Glomerular visceral epithelial cell (primary cell): ENCODE data around the gene TTPAL.

Experiments
- DNase-seq: peaks from one replicate; pipeline ENCODE4 v3.0.0-alpha.2; 2016; ENCODE audit errors: extremely low spot score

Gene TTPAL

DNA sequence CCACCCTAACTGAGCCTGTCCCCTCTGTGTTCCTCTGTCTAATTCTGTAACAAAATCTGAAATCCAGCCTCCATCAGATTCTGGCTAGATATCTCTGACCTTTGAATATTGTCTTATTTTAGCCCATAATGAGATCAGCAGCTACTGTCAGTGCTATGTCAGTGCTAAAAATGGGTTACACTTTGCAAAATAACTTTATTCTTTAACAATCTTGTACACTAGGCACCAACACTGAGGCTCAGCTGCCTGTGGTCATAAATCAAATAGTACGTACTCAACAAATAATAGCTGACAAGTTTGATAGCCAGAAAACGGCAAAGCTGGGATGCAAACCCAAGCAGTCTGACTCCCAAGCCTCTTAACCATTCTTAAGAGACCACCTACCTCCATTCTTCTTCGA is 22.1 kb downstream of the TTPAL start:
- no peak for DNase-seq

DNA sequence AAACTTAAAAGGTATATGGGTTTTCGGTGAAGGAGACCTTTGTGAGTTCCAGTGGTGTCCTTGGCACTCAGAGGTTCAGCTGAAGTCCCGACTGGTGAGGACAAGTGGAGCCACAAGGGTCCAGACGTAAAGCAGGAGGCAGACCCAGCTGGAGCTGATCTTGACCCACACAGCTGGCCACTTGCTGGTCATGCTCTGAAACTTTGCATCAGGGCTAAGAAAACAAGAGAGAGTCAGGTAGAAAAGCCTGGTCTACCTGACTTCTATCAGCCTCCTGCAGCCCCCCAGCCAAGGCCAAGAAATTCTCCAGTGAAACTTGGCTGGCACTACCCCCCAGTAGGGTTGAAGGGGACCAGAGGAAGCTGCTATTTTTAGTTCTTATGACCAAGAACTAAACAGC is 24.5 kb downstream of the TTPAL start:
- no peak for DNase-seq

DNA sequence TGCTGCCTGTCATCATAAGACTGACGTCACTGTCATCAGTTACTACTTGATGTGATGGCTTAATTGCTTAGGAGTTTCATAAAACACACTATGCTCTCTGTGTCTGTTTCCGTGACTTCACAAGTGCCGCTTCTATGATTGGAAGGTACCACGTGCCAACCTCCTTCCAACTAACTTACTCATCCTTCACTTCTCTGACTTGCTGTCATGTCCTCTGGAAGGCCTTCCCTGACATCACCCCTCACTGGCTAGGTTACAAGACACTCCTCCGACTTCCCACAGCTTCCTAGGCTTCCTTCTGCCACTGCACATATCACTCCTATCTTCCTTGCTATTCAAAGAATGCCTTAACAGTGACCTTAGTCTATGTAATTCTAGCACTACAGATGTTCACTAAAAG is 25.8 kb downstream of the TTPAL start:
- DNase-seq = no peak

DNA sequence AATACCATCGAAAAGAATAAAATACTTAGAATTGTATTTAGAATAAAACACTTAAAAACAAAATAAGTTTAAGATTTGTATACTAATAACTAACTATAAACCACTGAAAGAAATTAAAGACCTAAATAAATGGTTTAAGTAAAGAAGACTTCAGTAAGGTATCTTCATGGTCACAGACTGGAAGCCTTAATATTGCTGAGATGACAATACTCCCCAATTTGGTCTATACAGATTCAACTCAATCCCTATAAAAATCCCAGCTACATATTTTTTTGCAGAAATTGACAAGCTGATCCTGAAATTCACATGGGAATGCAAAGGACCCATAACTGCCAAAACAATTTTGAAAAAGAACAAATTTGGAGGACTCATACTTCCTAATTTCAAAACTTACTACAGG is 27.3 kb downstream of the TTPAL start:
- no peak for DNase-seq

DNA sequence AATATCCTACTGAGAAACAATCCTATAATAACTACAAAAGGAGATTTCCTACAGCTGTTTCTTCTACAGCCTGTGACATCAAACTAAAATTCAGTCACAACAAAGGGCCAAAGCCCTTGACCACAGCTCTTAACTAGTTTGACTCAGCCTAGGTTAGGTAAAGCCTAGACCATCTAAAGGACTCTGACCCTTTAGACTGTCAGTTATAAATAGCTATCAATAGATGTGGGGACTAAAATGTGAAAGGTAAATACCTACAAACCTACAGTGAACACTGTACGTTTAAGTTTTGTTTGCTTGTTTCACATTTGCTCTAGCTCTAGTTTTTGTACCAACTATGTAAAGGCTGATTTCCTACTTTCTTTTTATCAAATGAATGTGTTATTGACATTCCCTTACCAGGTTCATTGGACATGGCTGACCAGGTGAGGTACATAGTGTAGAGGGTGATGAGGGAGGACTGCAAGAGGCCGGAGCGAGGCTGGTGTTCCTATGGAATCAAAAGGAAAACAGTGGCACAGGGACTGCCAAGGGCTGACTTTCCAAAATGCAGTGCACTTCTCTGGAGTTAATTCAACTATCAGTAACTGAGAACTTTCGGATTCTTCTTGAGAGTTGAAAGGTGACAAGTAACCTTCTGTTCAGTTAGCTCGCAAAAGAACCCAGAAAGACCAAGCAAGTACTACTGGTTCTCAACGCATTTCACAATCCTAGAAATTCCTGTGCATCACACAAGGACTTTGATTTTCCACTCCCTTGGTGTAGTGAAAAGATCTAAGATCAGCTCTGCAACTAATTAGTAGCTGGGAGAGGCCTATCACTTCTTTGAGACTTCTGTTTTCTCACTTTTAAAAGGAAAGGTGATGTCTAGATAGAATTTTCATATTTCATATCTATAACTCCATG is 29.0 kb downstream of the TTPAL start:
- no peak for DNase-seq

DNA sequence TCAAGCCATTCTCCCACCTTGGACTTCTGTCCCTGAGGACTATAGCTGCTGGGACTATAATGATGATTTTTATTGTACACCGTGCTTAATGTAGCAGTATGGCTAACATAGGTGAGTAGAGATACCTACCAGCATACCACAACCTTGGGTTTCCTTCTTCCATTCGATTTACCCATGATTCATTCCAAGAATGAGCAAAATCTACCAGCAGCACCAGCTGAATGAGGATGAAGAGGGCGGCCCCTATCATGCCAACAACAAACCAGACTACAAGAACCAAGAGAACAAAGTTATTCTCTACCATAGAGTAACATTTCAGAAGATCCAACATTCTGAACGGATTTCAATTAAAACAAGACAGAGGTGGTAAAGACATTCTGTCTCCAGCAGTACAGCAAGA is 34.1 kb downstream of the TTPAL start:
- DNase-seq = no peak

DNA sequence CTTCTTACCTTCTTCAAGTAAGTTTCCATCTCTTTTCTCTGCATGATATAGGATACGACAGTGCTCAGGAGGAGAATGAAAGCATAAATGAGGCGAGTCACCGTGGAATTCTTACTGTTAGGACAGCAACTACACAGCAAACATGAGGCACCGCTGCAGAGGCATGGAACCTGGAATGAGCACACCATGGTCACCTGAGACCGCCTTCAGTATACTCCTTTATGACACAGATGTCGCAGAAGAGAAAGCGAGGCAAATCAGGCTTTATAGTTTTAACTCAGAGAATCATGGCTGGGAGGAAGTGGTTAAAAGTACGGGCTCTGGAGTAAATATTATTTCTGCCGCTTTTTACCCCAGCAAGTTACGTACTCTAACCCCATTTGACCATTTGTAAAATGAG is 38.2 kb downstream of the TTPAL start:
- no peak for DNase-seq

DNA sequence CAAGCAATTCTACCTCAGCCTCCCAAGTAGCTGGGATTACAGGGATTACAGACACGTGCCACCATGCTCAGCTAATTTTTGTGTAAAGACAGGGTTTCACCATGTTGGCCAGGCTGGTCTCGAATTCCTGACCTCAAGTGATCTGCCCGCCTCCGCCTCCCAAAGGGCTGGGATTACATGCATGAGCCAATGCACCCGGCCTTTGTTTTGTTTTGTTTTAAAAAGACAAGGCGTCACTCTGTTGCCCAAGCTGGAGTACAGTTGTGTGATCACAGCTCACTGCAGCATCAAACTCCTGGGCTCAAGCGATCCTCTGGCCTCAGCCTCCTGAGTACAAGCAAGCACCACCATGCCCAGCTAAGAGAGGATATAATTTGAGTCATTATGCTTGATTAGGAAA is 40.8 kb downstream of the TTPAL start:
- no peak for DNase-seq

DNA sequence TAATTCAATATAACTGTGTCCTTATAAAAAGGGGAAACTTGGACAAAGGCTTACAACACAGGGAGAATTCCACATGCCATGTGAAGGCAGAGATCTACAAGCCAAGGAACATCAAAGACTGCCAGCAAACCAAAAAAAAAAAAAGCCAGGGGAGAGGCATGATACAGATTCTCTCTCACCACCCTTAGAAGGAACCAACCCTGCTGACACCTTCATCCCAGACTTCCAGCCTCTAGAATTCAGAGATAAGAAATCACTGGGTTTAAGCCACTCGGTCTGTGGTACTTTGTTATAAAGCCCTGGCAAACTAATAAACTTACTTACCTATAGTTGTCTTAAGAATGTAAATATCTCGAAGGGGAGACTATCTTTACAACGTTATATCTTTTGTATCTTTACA is 41.8 kb downstream of the TTPAL start:
- DNase-seq = no peak

DNA sequence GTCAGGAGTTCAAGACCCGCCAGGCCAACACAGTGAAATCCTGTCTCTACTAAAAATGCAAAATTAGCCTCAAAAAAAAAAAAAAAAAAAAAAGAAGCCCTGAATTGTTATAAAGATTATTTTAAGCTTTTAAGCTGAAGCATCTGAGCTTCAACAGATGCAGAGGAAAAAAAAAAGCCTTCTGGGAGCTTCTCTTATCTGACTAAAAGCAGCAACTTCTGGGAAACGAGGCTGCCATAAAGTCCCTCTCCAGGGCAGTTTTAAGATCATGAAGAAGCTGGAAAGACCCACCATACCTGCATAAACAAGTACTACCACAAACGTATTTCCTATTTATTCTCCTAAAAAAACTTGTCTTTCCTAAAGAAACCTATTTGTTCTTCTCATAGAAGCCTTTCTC is 42.6 kb downstream of the TTPAL start:
- no peak for DNase-seq

DNA sequence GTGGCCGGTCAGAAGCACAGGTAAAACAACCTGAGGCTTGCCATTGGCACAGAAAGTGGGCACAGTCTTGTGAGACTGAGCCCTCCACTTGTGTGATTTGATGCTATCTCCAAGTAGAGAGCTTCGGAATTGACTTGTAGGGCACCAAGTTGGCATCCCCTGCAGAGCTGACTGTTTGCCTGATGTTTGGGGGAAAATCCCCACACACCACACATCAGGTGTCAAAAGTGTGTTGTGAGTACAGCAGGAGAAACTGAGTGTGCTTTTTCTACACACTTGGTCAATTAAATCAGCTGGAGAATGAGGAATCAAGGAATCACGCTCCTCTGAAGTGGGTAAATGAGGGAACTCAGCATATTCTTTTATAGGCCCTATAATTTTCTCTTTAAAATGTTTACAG is 45.2 kb downstream of the TTPAL start:
- no peak for DNase-seq

DNA sequence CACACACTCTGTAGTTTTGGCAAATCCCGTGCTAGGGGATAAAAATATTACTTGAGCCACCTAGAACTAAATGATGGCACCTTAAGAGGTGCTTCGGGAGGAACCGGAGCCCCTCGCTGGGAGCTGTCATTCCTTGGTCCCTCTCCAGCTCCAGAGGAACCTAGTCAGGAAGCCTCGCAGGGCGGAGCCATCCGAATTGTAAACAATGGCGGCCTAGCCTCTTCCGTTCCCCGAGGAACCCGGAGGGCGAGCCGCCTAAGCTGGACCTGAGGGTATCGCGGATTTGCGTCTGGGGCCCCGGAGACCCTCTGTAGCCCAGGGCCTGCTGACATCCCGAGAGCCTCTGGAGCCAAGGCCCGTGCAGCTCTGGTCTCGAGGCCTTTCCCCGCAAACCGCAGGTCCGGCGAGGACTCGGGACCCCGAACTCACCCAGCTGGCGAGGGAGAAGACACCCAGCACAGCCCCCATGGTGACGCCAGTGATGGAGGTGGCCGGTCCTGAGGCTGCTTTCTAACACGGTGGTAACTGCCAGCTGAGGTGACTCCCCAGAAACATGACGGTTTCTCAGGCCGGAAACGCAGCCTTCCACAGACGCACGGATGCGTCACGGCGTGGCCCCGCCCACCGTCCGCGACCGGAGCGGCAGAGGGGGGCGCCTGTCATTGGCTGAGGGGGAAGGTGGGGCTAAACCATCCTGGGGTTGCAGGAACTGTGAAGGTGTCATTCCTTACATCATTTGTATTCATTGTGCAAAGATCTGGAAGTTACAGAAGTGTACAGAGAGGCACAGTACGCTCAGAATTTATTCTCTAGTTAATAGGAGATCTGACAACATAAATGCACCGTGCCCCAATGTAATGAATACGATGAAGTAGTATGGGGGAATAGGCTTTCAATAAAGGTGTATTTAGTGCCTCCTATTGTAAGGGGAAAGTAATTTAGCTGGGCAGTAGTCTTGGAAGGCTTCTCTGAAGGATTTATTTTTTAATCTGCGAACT is 46.1 kb downstream of the TTPAL start, which contains the start of gene SERINC3:
SERINC3 (minus strand) TSS at position 587 of the 998 bp plus-strand sequence; CDS start at position 468, 119 bp downstream.
- DNase-seq = peak; percentile 95

DNA sequence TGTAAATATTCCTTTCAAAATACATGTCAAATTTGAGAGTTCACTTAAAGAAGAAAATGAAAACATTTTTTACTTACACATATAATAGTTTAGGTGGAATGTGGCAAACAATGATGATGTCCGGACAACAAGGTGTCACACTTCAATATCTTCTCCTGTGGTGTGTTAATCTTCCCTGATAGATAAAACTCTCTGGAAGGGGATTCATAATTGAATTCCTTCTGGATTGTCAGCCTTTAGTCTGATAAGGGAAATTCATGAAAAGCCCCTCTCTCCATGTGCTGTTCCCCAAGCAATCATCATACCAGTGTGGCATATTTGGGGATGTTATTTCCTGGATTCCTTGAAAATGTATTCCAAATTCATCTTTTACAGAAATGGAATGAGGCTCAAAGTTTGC is 47.2 kb downstream of the TTPAL start:
- no peak for DNase-seq

DNA sequence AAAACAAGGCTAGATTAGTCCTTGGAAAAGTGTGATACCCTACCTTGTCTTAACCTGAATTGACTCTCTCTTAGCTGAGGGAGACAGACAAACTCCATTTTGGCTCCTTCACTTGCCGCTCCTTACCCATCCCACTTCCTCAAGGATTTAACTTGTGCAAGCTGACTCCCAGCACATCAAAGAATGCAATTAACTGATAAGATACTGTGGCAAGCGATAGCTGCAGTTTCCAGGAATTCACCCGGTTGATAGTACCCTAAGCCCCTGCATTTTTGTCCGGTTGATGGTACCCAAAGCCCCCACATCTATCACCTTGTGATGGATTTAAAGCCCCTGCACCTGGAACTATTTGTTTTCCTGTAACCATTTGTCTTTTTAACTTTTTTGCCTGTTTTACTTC is 48.1 kb downstream of the TTPAL start:
- DNase-seq = no peak

DNA sequence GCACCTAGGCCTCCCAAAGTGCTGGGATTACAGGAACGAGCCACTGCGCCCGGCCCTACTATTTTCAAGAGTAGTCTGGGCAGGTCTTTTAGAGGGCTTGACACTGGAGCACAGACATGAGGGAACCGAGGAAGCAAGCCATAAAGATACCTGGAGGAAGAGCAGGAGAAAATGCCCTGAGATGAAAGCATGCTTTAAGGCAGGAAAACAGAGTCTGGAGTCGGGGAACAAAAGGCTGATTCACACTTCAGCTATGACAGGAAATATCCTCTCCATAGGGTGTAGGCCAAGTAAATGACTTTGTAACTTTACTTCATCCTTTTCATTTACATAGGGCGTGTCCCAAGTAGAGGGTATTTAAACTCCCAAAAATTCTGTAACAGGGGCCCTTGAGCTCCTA is 50.5 kb downstream of the TTPAL start:
- peak; percentile 25 for DNase-seq

DNA sequence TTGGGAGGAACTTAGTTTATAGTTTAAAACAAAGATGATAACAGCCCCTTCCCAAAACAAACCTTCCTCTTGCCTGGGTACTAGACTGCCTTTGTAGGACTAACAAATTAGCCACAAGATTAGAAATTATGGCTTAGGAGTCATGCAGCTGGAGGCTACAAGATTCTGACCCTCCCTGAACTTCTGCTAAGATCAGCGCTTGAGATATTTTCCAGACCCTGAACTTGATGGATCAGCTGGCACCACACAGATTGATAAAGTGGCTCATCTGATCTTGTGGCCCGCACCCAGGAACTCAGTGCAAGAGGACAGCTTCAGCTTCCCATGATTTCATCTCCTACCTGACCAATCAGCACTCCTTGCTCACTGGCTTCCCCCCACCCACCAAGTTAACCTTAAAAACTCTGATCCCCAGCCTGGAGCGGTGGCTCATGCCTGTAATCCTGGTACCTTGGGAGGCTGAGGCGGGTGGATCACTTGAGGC is 52.1 kb downstream of the TTPAL start:
- no peak for DNase-seq

DNA sequence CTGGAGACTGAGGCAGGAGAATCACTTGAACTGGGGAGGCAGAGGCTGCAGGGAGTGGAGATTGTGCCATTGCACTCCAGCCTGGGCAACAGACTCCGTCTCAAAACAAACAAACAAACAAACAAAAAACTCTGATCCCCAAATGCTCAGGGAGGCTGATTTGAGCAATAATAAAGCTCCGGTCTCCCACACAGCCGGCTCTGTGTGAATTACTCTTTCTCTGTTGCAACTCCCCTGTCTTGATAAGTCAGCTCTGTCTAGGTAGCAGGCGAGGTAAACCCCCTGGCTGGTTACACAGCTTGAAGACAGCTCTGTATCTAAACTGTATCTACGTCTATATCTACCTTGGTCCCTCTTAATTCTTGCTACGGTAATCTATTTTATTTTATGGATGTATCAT is 52.6 kb downstream of the TTPAL start:
- DNase-seq = no peak

DNA sequence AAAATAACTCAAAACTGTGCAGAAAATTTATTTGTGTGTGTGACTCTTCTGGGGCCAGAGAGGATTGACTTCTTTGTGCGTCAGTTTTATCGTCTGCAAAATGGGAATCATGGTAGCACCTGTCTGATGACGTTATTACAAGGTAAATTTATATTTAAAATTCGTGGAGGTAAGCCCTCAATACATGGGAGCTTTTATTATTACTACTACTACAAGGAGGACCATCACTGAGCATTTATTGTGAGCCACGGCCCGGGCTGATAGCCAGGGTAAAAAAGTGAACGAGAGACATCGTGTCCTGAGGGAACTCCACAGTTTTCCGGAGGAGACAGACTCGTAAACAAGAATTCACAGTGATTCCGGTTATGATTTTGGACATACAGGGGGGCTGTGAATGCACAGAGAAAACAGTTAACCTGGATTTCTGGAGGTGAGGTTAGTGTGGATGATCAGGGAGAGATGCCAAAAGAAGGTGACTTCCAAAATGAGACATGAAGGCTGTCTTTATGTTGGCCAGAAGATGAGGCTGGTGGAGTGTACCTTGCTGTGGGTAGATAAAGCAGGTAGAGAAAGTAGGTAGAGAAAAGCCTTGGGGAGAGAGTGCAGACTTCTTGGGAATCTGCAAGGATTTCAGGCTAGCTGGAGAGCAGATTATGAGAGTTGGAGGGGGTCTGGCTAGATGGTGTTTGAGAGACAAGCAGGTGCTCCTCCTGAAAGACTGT is 56.7 kb downstream of the TTPAL start:
- DNase-seq = no peak

DNA sequence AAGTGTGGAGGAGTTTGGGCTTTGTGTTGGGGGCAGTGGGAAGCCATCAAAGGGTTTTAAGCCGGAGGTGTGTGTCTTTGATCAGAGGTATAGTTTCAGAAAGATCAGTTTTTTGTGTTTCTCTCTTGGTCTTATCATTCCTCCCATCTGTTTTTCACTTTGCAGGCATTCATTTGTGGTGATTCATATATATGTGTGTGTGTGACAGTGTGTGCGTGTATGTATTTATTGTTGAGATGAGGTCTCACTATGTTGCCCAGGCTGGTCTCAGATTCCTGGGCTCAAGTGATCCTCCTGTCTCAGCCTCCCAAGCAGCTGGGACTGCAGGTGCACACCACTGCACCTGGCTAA is 57.3 kb downstream of the TTPAL start:
- peak; percentile 34 for DNase-seq

DNA sequence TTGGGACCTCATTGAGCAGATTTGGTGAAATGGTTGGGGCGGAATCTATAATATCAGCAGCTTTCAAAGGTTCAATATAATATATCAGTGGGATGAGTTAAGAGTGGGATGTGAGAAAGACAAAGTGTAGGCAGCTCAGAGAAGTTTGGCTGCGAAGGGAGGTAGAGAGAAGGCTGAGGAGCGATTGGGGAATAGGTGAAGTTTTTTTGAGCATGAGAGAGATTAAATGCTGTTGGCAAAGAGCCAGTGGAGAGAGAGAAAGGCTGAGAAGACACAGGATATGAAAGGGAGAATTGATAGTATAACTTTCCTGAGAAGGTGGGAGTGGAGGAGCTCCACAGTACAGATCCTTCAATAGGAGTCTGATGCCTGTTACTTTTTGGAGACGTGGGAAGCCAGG is 58.3 kb downstream of the TTPAL start:
- DNase-seq = no peak

DNA sequence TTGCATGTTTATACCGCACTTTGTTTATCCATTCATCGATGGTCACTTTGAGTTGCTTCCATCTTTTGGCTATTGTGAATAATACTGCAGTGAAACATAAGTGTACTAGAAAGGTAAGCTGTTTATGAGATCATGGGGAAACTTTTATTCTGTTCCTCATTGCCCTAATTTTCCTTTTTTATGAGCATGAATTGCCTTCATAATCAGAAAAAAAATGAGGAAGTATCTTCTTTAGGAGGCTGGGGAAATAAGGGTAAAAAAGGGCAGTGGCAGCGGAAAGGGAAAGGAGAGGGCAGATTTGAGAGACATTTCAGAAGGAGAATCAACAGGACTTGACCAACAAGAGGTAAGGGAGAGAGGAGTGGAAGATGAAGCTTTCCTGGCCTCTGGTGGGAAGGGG is 60.5 kb downstream of the TTPAL start:
- no peak for DNase-seq

DNA sequence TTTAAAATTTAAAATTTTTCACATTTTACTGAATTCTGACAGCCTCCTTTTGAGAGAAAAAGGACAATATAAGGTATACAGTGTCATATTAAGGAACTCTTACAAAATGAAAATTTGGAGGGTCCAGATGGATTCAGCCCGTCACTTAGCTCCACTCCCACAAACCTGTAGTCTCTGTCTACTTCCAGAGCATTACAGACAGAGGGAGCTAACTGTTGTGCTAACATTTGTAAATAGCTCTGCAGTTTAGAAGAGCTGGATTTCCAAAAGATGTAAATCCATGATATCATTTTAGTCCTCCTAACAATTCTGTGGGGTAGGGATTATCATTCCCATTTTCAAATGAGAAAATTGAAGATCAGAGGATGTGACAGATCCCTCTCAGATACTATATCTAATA is 62.3 kb downstream of the TTPAL start:
- DNase-seq = no peak
